ENCODE results near the gene AP2A2.

AP2A2 gene

DNA sequence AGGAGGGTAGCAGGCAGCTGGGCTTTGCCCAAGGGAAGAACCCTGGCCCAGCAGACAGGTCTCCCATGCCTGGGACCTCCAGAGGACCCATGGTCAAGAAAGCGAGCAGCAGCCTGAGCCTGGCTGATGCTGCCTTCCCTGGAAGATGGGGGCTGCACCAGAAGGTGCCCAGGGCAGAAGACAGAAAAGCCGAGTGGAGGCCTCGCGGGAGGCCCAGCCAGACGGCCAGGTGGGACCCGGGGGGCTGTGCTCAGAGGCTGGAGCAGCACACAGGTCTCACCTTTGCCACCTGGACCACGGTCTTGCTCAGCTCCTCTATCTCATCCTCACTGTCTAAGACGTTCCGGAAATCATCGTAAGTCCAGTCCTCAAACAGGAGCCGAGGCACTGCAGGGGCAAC lies 25.9 kb upstream of the AP2A2 start:
- 97% methylated on average over 11 of the region's 11 CpGs for WGBS (ENCODE audit: insufficient coverage)
- Histone ChIP-seq H3K4me3 (ENCODE audit: control insufficient read depth in 1 of 7, extremely low read depth in 1 of 7, insufficient read depth in 4 of 7, low read depth in 2 of 7, low read length in 6 of 7) (no peak overlapping the region), H3K9me3 (ENCODE audit: control extremely low read depth in 1 of 5, control insufficient read depth in 4 of 5, insufficient read depth in 2 of 5, low read depth in 1 of 5, low read length in 4 of 5) (no peaks in the 10 kb centered on the region), H3K27me3 (replicated peaks in 2 of 5; ENCODE audit: control insufficient read depth in 4 of 5, insufficient read depth in 5 of 5, low read length in 4 of 5) (no peaks in the 10 kb centered on the region), H3K27ac (ENCODE audit: insufficient read depth in 1 of 2, low read depth in 1 of 2, low read length in 2 of 2, poor library complexity in 1 of 2, severe bottlenecking in 2 of 2) (no peak overlapping the region), H3K36me3 (ENCODE audit: control insufficient read depth in 4 of 4, insufficient read depth in 4 of 4, low read length in 3 of 4) (peaks cover 6 to 66% (median 46%) of the 10 kb centered on the region in 4 experiments), H3K4me1 (ENCODE audit: control extremely low read depth in 1 of 4, control insufficient read depth in 4 of 4, insufficient read depth in 4 of 4, low read length in 3 of 4) (no peaks in the 10 kb centered on the region)
- CTCF ChIA-PET = no interaction called here
- DNase-seq = no peak
- POLR2A ChIA-PET = no interaction called here

- CTCF ChIA-PET = interaction anchor here (0.5 kb wide), 1 partner anchor 66 kb away, joined by 3 read pairs; no protein-coding TSS in a partner anchor
- POLR2A ChIA-PET = no interaction called here
- no peak overlapping the region for H3K27ac ChIP-seq (ENCODE audit: insufficient read depth in 1 of 2, low read depth in 1 of 2, low read length in 2 of 2, poor library complexity in 1 of 2, severe bottlenecking in 2 of 2)
- DNase-seq = no peak
- no peaks in the 10 kb centered on the region for H3K9me3 ChIP-seq (ENCODE audit: control extremely low read depth in 1 of 5, control insufficient read depth in 4 of 5, insufficient read depth in 2 of 5, low read depth in 1 of 5, low read length in 4 of 5)
- WGBS (ENCODE audit: insufficient coverage) = 100% methylated on average over 5 of the region's 7 CpGs
- peaks cover 6 to 69% (median 47%) of the 10 kb centered on the region in 4 experiments for H3K36me3 ChIP-seq (ENCODE audit: control insufficient read depth in 4 of 4, insufficient read depth in 4 of 4, low read length in 3 of 4)
- no peaks in the 10 kb centered on the region for H3K4me1 ChIP-seq (ENCODE audit: control extremely low read depth in 1 of 4, control insufficient read depth in 4 of 4, insufficient read depth in 4 of 4, low read length in 3 of 4)
- H3K4me3 ChIP-seq (ENCODE audit: control insufficient read depth in 1 of 7, extremely low read depth in 1 of 7, insufficient read depth in 4 of 7, low read depth in 2 of 7, low read length in 6 of 7) = no peak overlapping the region
- H3K27me3 ChIP-seq (replicated peaks in 2 of 5; ENCODE audit: control insufficient read depth in 4 of 5, insufficient read depth in 5 of 5, low read length in 4 of 5) = no peaks in the 10 kb centered on the region
These were observed 25.1 kb upstream of the AP2A2 start for GRCh38 chr11:900545-900944.

DNA sequence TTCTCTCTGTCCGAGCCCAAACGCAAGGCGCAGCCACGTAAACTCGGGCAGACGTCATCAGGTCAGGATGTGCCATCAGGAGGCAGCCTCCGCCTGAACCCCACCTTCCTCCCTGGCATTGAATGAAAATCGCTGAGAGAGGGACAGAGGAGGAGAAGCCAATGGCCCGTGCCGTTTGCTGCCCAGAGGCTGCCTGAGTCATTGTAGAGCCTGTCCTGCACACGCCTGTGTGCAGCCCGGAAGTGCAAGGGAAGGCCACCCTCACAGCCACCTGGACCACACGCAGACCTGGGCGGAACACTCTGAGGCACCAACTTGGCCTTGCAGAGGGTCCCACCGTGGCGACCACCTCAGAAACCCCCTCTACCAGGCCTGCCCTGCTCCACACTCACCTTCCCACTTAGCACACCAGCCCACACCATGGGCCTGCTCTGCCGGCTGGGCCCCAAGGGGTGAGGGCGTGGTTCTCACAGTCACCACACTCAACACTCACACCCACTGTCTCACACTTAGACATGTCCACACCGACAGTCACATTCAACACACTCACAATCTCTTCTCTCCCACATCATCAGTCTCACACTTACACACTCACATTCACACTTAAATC lies 24.1 kb upstream of the AP2A2 start:
- Histone ChIP-seq H3K36me3 (ENCODE audit: control insufficient read depth in 4 of 4, insufficient read depth in 4 of 4, low read length in 3 of 4) (peaks cover 6 to 69% (median 47%) of the 10 kb centered on the region in 4 experiments), H3K4me1 (ENCODE audit: control extremely low read depth in 1 of 4, control insufficient read depth in 4 of 4, insufficient read depth in 4 of 4, low read length in 3 of 4) (no peaks in the 10 kb centered on the region), H3K27ac (ENCODE audit: insufficient read depth in 1 of 2, low read depth in 1 of 2, low read length in 2 of 2, poor library complexity in 1 of 2, severe bottlenecking in 2 of 2) (no peak overlapping the region), H3K4me3 (ENCODE audit: control insufficient read depth in 1 of 7, extremely low read depth in 1 of 7, insufficient read depth in 4 of 7, low read depth in 2 of 7, low read length in 6 of 7) (no peak overlapping the region), H3K9me3 (ENCODE audit: control extremely low read depth in 1 of 5, control insufficient read depth in 4 of 5, insufficient read depth in 2 of 5, low read depth in 1 of 5, low read length in 4 of 5) (no peaks in the 10 kb centered on the region), H3K27me3 (replicated peaks in 2 of 5; ENCODE audit: control insufficient read depth in 4 of 5, insufficient read depth in 5 of 5, low read length in 4 of 5) (no peaks in the 10 kb centered on the region)
- POLR2A ChIA-PET = no interaction called here
- 94% methylated on average over 12 of the region's 19 CpGs for WGBS (ENCODE audit: insufficient coverage)
- CTCF ChIA-PET = no interaction called here
- no peak for DNase-seq

GRCh38 chr11:904380-904779 lies 21.3 kb upstream of the AP2A2 start:
- 97% methylated on average over 7 of the region's 7 CpGs for WGBS (ENCODE audit: insufficient coverage)
- ChIA-PET CTCF (interaction anchor here (0.6 kb wide), 1 partner anchor 83 kb away, joined by 3 read pairs; no protein-coding TSS in a partner anchor), POLR2A (no interaction called here)
- no peak for DNase-seq
- H3K27ac ChIP-seq (ENCODE audit: insufficient read depth in 1 of 2, low read depth in 1 of 2, low read length in 2 of 2, poor library complexity in 1 of 2, severe bottlenecking in 2 of 2) = no peak overlapping the region
- no peaks in the 10 kb centered on the region for H3K27me3 ChIP-seq (replicated peaks in 2 of 5; ENCODE audit: control insufficient read depth in 4 of 5, insufficient read depth in 5 of 5, low read length in 4 of 5)
- no peaks in the 10 kb centered on the region for H3K9me3 ChIP-seq (ENCODE audit: control extremely low read depth in 1 of 5, control insufficient read depth in 4 of 5, insufficient read depth in 2 of 5, low read depth in 1 of 5, low read length in 4 of 5)
- H3K36me3 ChIP-seq (ENCODE audit: control insufficient read depth in 4 of 4, insufficient read depth in 4 of 4, low read length in 3 of 4) = peaks cover 8 to 69% (median 42%) of the 10 kb centered on the region in 4 experiments
- H3K4me1 ChIP-seq (ENCODE audit: control extremely low read depth in 1 of 4, control insufficient read depth in 4 of 4, insufficient read depth in 4 of 4, low read length in 3 of 4) = peaks cover 0 to 2% (median under 1%) of the 10 kb centered on the region in 4 experiments
- no peak overlapping the region for H3K4me3 ChIP-seq (ENCODE audit: control insufficient read depth in 1 of 7, extremely low read depth in 1 of 7, insufficient read depth in 4 of 7, low read depth in 2 of 7, low read length in 6 of 7)

DNA sequence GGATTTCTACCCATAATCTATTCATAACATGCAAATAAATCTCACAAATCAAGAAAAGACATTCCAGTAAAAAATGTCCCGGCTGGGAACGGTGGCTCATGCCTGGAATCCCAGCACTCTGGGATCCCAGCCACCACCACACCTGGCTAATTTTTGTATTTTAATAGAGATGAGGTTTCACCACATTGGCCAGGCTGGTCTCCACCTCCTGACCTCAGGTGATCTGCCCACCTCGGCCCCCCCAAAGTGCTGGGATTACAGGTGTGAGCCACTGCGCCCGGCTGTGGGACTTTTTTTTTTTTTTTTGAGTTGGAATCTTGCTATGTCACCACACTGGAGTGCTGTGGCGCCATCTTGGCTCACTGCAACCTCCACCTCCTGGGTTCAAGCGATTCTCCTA lies 19.7 kb upstream of the AP2A2 start:
- Histone ChIP-seq H3K4me3 (ENCODE audit: control insufficient read depth in 1 of 7, extremely low read depth in 1 of 7, insufficient read depth in 4 of 7, low read depth in 2 of 7, low read length in 6 of 7) (no peak overlapping the region), H3K4me1 (ENCODE audit: control extremely low read depth in 1 of 4, control insufficient read depth in 4 of 4, insufficient read depth in 4 of 4, low read length in 3 of 4) (peaks cover 0 to 11% (median 10%) of the 10 kb centered on the region in 4 experiments), H3K36me3 (ENCODE audit: control insufficient read depth in 4 of 4, insufficient read depth in 4 of 4, low read length in 3 of 4) (peaks cover 8 to 53% (median 29%) of the 10 kb centered on the region in 4 experiments), H3K9me3 (ENCODE audit: control extremely low read depth in 1 of 5, control insufficient read depth in 4 of 5, insufficient read depth in 2 of 5, low read depth in 1 of 5, low read length in 4 of 5) (no peaks in the 10 kb centered on the region), H3K27me3 (replicated peaks in 2 of 5; ENCODE audit: control insufficient read depth in 4 of 5, insufficient read depth in 5 of 5, low read length in 4 of 5) (no peaks in the 10 kb centered on the region), H3K27ac (ENCODE audit: insufficient read depth in 1 of 2, low read depth in 1 of 2, low read length in 2 of 2, poor library complexity in 1 of 2, severe bottlenecking in 2 of 2) (no peak overlapping the region)
- POLR2A ChIA-PET = no interaction called here
- WGBS (ENCODE audit: insufficient coverage) = no CpG with 5 or more reads among the region's 7 CpGs
- CTCF ChIA-PET = interaction anchor here (0.9 to 1.2 kb wide), 2 partner anchors 9 to 19 kb away, joined by 3 to 4 read pairs; no protein-coding TSS in a partner anchor
- no peak for DNase-seq

- peaks cover 6 to 36% (median 17%) of the 10 kb centered on the region in 4 experiments for H3K36me3 ChIP-seq (ENCODE audit: control insufficient read depth in 4 of 4, insufficient read depth in 4 of 4, low read length in 3 of 4)
- peaks cover 0 to 23% (median 19%) of the 10 kb centered on the region in 4 experiments for H3K4me1 ChIP-seq (ENCODE audit: control extremely low read depth in 1 of 4, control insufficient read depth in 4 of 4, insufficient read depth in 4 of 4, low read length in 3 of 4)
- CTCF ChIA-PET = no interaction called here
- H3K27me3 ChIP-seq (replicated peaks in 2 of 5; ENCODE audit: control insufficient read depth in 4 of 5, insufficient read depth in 5 of 5, low read length in 4 of 5) = no peaks in the 10 kb centered on the region
- no peak overlapping the region for H3K4me3 ChIP-seq (ENCODE audit: control insufficient read depth in 1 of 7, extremely low read depth in 1 of 7, insufficient read depth in 4 of 7, low read depth in 2 of 7, low read length in 6 of 7)
- H3K9me3 ChIP-seq (ENCODE audit: control extremely low read depth in 1 of 5, control insufficient read depth in 4 of 5, insufficient read depth in 2 of 5, low read depth in 1 of 5, low read length in 4 of 5) = no peaks in the 10 kb centered on the region
- POLR2A ChIA-PET = interaction anchor here (0.7 kb wide), 1 partner anchor 62 kb away, joined by 10 read pairs; no protein-coding TSS in a partner anchor
- DNase-seq = no peak
- WGBS (ENCODE audit: insufficient coverage) = 100% methylated on average over 2 of the region's 2 CpGs
- H3K27ac ChIP-seq (ENCODE audit: insufficient read depth in 1 of 2, low read depth in 1 of 2, low read length in 2 of 2, poor library complexity in 1 of 2, severe bottlenecking in 2 of 2) = no peak overlapping the region
These were observed 18.0 kb upstream of the AP2A2 start for GRCh38 chr11:907668-908067.

DNA sequence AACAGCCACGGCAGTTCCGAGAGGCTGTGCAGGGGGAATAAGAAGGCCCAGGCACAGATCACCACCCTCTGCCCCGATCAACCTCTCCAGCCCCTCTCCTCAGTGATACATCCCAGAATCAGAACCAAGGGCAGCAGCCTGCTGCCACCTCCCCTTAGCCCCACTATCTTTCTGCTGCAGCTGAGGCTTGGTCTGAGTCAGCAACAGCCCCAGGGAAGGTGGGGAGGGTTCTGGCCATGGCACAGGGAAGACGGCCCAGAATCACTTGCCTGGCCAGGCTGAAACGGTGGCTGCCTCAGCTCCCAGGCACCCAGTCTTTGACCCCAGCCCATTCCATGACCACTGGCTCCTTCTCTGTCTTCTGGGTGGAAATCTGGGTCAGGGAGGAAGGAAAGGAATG lies 17.4 kb upstream of the AP2A2 start:
- CTCF ChIA-PET = no interaction called here
- H3K36me3 ChIP-seq (ENCODE audit: control insufficient read depth in 4 of 4, insufficient read depth in 4 of 4, low read length in 3 of 4) = peaks cover 5 to 30% (median 13%) of the 10 kb centered on the region in 4 experiments
- 100% methylated on average over 3 of the region's 5 CpGs for WGBS (ENCODE audit: insufficient coverage)
- no peak overlapping the region for H3K27ac ChIP-seq (ENCODE audit: insufficient read depth in 1 of 2, low read depth in 1 of 2, low read length in 2 of 2, poor library complexity in 1 of 2, severe bottlenecking in 2 of 2)
- no peak for DNase-seq
- H3K4me3 ChIP-seq (ENCODE audit: control insufficient read depth in 1 of 7, extremely low read depth in 1 of 7, insufficient read depth in 4 of 7, low read depth in 2 of 7, low read length in 6 of 7) = no peak overlapping the region
- POLR2A ChIA-PET = no interaction called here
- peaks cover 0 to 23% (median 19%) of the 10 kb centered on the region in 4 experiments for H3K4me1 ChIP-seq (ENCODE audit: control extremely low read depth in 1 of 4, control insufficient read depth in 4 of 4, insufficient read depth in 4 of 4, low read length in 3 of 4)
- H3K9me3 ChIP-seq (ENCODE audit: control extremely low read depth in 1 of 5, control insufficient read depth in 4 of 5, insufficient read depth in 2 of 5, low read depth in 1 of 5, low read length in 4 of 5) = no peaks in the 10 kb centered on the region
- no peaks in the 10 kb centered on the region for H3K27me3 ChIP-seq (replicated peaks in 2 of 5; ENCODE audit: control insufficient read depth in 4 of 5, insufficient read depth in 5 of 5, low read length in 4 of 5)

Data from common myeloid progenitor, CD34-positive (primary cell).